HG03135 (cell line): ENCODE measurements around the gene SLC9A9.

Source experiments
- ATAC-seq: cut with Tn5 transposase; IDR thresholded peaks from one replicate; pipeline ENCODE4 v1.9.1; 2021; ENCODE audit warnings: mild to moderate bottlenecking, moderate library complexity; ENCODE audit not compliant: unreplicated experiment

The SLC9A9 gene

GRCh38 chr3:143764840-143765239, 83.4 kb downstream of the SLC9A9 start:
- ATAC-seq, result no peak

DNA sequence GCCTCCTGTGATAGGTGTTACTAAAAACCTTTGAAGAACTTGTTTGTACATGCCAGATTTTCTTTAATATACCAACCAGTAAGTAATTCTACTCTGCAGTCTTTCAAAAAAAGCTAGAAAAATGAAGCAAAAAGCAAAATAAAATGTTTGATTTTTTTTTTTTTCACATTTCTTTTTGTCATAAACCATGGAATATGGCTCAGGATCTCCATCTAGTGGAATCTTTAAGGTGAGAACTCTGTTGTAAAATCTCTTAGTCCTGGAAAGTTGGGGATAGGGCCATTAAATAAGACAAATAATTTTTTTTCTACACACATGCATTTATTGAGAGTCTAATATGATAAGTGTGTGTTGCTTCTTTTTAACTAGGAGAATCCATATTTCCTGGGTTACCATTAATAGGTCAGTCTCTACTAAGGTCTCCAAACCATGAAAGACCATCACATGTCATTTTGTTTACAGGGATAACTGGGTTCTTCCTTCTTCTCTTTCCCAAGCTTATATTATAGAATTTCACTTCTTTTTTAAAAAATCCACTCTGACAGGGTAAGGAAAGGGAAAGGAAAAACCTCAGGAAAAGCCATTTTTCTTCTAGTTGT, 84.6 kb downstream of the SLC9A9 start:
- ATAC-seq, result no peak

DNA sequence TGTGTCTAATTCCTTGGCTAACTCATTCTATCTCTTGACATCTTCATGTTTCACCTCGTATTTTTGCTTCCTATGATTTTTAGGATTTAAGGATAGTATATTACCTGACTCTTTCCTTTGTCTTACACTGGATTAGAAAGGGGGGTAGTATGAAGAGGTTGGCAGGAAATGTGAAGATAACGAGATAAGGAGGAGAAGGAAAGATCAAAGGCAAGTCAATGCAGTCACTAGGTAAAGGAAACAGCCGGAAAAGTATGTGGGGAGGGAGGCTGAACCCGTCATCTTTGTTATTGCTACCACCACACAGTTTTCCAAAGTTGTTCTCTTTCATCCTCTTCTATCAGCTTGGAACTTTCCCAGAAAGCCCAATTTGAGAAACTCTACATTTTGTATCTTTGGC, 90.6 kb downstream of the SLC9A9 start:
- ATAC-seq, result no peak

- ATAC-seq, result no peak
These were observed 92.3 kb downstream of the SLC9A9 start for GRCh38 chr3:143755978-143756377.

DNA sequence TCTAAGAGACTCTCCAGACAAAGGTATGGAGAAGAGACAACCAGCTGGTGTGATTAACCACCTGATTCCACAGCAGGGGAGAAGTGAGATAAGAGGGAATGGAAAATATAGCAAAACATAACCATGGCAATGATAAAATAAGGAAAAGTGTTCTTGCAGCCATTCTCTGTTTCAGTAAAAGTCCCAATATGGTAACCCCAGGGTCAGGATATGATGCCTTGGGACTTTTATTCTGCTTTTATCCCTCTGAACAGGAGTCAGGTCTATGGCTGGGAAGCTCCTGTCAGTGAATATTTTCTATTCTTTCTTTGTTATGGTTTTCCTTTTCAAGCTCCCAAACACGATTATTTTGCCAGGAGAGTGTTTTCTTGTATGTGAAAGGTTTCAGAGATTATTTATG, 94.2 kb downstream of the SLC9A9 start:
- ATAC-seq, result no peak

DNA sequence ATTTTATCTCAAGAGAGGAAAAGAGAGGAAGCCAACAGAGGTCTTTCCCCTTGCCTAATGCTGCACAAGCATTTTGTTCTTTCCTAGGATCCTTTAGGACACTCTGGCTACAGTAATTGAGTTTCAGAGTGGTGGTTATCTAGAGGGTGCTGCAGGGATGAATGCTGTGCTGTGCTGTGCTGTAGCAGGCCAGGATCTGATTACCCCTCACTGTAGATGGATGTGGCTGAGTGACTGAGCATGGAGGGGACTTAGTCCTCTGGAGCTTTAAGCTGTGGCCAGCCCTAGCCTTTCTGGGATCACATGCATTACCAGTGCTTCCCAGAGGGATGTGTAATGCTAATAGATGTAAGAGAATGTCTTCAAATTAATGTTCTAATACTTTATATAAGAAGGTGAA, 94.8 kb downstream of the SLC9A9 start:
- no peak for ATAC-seq

DNA sequence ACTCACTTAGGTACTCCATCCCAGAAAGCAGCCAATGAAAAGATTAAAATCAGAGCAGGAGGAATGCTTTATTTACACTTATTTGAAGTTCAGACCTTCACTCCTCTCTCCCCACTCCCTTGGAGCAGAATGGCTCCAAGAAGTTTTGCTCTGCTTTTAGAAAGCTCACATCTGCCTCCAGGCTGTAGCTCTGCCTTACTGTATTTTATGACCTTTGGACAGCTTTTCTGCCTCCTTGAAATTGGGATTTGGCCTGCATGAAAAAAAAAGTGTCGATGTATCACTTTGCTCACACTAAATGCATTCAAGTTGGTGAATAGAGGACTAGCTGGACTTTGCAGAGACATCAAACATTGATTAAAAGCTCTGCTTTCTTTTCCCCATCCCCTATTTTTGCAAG, 95.3 kb downstream of the SLC9A9 start:
- no peak for ATAC-seq

GRCh38 chr3:143751643-143752178, 96.6 kb downstream of the SLC9A9 start:
- no peak for ATAC-seq

- no peak for ATAC-seq
These were observed 97.4 kb downstream of the SLC9A9 start for GRCh38 chr3:143750841-143751240.

- ATAC-seq, result no peak
These were observed 98.3 kb downstream of the SLC9A9 start for GRCh38 chr3:143749926-143750325.

GRCh38 chr3:143737065-143737464, 111.2 kb downstream of the SLC9A9 start:
- no peak for ATAC-seq

DNA sequence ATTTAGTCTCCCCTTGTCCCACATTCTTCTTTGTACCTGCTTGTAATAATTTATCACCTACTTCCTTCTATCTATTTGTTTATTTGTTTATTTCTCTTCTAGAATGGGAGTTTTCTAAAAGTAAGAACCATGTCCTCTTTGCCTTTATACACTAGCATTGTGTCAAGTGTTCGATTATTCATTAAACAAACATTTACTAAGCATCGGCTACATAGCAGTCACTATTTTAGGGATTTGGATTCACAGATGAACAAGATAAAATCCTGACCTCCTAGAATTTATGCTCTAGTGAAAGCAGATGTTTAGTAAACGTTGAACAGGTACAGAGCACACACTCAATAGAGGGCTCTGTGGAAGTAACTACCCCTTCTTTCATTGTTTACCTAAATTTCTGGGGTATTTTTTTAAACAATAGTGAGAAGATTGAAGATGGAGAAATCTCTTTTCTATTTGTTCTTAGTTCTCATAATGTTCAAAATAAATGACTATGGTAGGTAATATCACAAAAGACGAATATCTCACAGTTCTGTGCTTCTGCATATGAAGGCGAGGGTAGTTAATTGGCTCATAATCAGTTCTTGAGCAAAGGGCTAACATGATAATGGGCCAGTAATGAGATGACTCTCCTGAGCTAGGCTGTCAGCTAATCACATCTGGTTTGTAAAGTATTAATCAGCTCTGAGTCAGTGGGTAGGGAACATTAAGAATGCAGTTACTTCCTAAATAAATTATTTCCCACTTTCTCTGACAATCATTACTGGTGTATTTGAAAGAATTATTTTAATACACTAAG, 111.9 kb downstream of the SLC9A9 start:
- no peak for ATAC-seq

GRCh38 chr3:143731776-143732175, 116.5 kb downstream of the SLC9A9 start:
- ATAC-seq, result no peak

GRCh38 chr3:143731320-143731719, 116.9 kb downstream of the SLC9A9 start:
- no peak for ATAC-seq

DNA sequence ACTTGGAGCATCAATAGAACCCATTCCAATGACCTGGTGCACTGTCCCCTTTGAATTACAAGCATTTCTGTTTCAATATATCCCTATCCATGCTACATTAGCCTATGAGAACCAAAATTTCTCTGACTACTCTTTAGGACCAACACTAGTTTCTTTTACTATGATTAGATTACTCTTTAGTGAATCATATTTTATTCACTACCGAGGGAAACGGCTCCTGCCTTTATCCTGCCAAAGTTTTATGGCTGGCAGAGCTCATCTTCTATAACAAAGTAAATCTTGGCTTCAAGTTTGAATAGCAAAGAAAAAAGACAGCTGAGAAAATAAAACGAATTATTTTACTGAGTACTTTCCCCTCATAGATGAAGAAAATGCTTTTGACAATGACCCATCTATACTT, 120.9 kb downstream of the SLC9A9 start:
- no peak for ATAC-seq

GRCh38 chr3:143726727-143727126, 121.5 kb downstream of the SLC9A9 start:
- ATAC-seq, result no peak

DNA sequence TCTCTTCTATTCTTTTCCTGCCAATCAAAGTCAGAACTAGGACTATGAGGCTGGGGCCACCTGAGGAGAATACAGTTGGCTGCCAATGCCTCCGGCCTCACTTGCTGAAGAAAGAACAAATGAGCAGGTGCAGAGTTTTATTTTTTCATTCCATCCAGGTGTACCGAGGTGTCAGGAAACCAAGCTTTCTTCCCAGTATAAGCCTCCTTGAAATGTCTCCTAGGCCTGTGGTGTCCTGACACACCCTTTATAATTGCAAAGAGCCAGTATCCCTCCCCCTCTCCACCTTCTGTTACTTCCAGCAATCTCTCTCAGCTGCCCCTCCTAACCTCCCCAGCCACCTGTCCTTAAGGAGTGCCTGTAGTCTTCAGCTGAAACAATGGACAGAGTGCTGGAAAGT, 127.9 kb downstream of the SLC9A9 start:
- ATAC-seq, result no peak

DNA sequence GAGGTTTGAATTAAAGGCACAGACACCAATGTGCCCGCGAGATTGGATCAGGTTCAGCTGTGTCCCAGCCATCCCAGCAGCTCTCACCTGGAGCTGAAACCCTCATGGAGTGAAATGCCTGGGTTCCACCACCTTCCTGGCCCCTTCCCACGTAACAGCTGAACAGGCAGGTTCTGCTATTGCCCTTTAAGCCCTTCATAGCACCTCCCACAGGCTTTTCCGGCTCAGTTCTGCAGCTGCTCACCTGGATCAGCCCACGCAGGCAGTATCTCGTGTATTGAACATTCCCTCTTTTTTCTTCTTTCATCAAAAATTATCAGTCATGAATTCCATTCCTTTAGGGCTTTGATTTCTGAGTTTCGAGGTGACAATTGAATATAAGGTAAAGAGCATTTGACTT, 129.8 kb downstream of the SLC9A9 start:
- no peak for ATAC-seq

- no peak for ATAC-seq
These were observed 131.5 kb downstream of the SLC9A9 start for GRCh38 chr3:143716731-143717130.

GRCh38 chr3:143712522-143712921, 135.7 kb downstream of the SLC9A9 start:
- no peak for ATAC-seq

GRCh38 chr3:143707848-143708247, 140.4 kb downstream of the SLC9A9 start:
- no peak for ATAC-seq

GRCh38 chr3:143700431-143700975, 147.8 kb downstream of the SLC9A9 start:
- ATAC-seq, result no peak
